COR-L47 (cell line): ENCODE measurements around the gene PIEZO2.
"Not testable (repeated sequence)": the region's sequence is repeated elsewhere in the genome, so short reads cannot be mapped to it uniquely, and the experiment has no call there.

ENCODE experiments used
- DNase-seq: peaks from one replicate; lab custom pipeline; 2025; lab: John Stamatoyannopoulos, UW

Gene PIEZO2

GRCh38 chr18:11148680-11149440 lies 509 bp downstream of the PIEZO2 start:
- DNase-seq = no peak

GRCh38 chr18:11147962-11148679 lies 1.2 kb downstream of the PIEZO2 start:
- no peak for DNase-seq

- no peak for DNase-seq
Observed at GRCh38 chr18:11147371-11147951, 1.9 kb downstream of the PIEZO2 start.

GRCh38 chr18:11146947-11147345 lies 2.4 kb downstream of the PIEZO2 start:
- DNase-seq = no peak

GRCh38 chr18:11146238-11146946 lies 3.0 kb downstream of the PIEZO2 start:
- no peak for DNase-seq

- no peak for DNase-seq
Observed at GRCh38 chr18:11145413-11146191, 3.8 kb downstream of the PIEZO2 start.

GRCh38 chr18:11137400-11137799 lies 12.0 kb downstream of the PIEZO2 start:
- DNase-seq = no peak

GRCh38 chr18:11136241-11136640 lies 13.1 kb downstream of the PIEZO2 start:
- no peak for DNase-seq

GRCh38 chr18:11134940-11135339 lies 14.4 kb downstream of the PIEZO2 start:
- DNase-seq = no peak

- not testable (repeated sequence) for DNase-seq
Observed at GRCh38 chr18:11129059-11129458, 20.3 kb downstream of the PIEZO2 start.

- no peak for DNase-seq
Observed at GRCh38 chr18:11125492-11126315, 23.7 kb downstream of the PIEZO2 start.

- DNase-seq = no peak
Observed at GRCh38 chr18:11124054-11124453, 25.3 kb downstream of the PIEZO2 start.

GRCh38 chr18:11121443-11121849 lies 27.9 kb downstream of the PIEZO2 start:
- no peak for DNase-seq

- no peak for DNase-seq
Observed at GRCh38 chr18:11119959-11120587, 29.3 kb downstream of the PIEZO2 start.

GRCh38 chr18:11119550-11119949 lies 29.8 kb downstream of the PIEZO2 start:
- no peak for DNase-seq

GRCh38 chr18:11118051-11118766 lies 31.2 kb downstream of the PIEZO2 start:
- no peak for DNase-seq

- no peak for DNase-seq
Observed at GRCh38 chr18:11115276-11115675, 34.1 kb downstream of the PIEZO2 start.

GRCh38 chr18:11114653-11115052 lies 34.7 kb downstream of the PIEZO2 start:
- DNase-seq = no peak

GRCh38 chr18:11113937-11114336 lies 35.4 kb downstream of the PIEZO2 start:
- no peak for DNase-seq
